ENCODE data around the gene DHX35. TPM values are rescaled to one million over a fixed set of nuclear protein-coding genes. Genes with fewer than 3 reads are reported as not detected.

Gene DHX35
- total RNA-seq, 2 experiments from 2014 or later = 13.0 to 15.6 TPM

DNA sequence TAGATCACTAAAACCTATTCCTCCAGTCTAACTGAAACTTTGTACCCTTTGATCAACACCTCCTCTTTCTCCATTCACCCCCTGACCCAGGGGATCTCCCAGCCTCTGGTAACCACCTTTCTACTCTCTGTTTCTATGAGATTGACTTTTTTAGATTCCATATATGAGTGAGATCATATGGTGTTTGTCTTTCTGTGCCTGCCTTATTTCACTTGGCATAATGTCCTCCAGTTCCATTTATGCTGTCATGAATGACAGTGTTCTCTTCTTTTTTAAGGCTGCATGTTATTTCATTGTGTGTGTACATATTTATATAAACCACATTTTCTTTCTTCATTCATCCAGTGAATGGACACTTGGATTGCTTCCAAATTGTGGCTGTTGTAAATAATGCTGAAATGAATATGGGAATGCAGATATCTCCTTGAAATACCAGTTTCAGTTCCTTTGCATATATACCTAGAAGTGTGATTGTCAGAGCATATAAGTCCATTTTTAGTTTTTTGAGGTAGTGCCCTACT is 57.7 kb downstream of the DHX35 start:
- H3K79me2 ChIP-seq (ENCODE audit: insufficient read depth, low read depth, low read length) = no peaks in the 10 kb centered on the region
- H3K4me3 ChIP-seq (ENCODE audit: low read depth, low read length, poor library complexity, severe bottlenecking) = no peak overlapping the region
- ChIA-PET POLR2A (no interaction called here), CTCF (ENCODE audit: unreplicated experiment) (no interaction called here)
- intact Hi-C loops (cut with micrococcal nuclease; ENCODE audit: unreplicated experiment) = no loop called here
- no peak overlapping the region for H3K4me2 ChIP-seq (ENCODE audit: low read length)
- H3K9me3 ChIP-seq (ENCODE audit: low read length) = no peaks in the 10 kb centered on the region
- H3K4me1 ChIP-seq (ENCODE audit: insufficient read depth, low read length, poor library complexity, severe bottlenecking) = no peaks in the 10 kb centered on the region
- no peaks in the 10 kb centered on the region for H3K9me2 ChIP-seq (ENCODE audit: insufficient read depth, low read length)
- BruUV-seq (replicated peaks) = no TSS peak
- TF ChIP-seq EZH2phosphoT487 (IDR thresholded peaks at IDR 0.05; ENCODE audit: borderline replicate concordance, low read depth, low read length) (no peak), CTCF (conservative IDR thresholded peaks at IDR 0.05; ENCODE audit: low read length) (no peak)
- DNase-seq (ENCODE audit: low spot score) = no peak
- H2AFZ ChIP-seq (ENCODE audit: low read length) = no peak overlapping the region
- H4K20me1 ChIP-seq (ENCODE audit: insufficient read depth, low read length) = no peaks in the 10 kb centered on the region
- peaks cover 84% of the 10 kb centered on the region for H3K36me3 ChIP-seq (ENCODE audit: insufficient read depth, low read length)
- no peak overlapping the region for H3K27ac ChIP-seq (ENCODE audit: low read depth, low read length, poor library complexity, severe bottlenecking)

- Histone ChIP-seq H3K9me2 (ENCODE audit: insufficient read depth, low read length) (no peaks in the 10 kb centered on the region), H3K4me2 (ENCODE audit: low read length) (no peak overlapping the region), H4K20me1 (ENCODE audit: insufficient read depth, low read length) (no peaks in the 10 kb centered on the region), H3K4me3 (ENCODE audit: low read depth, low read length, poor library complexity, severe bottlenecking) (no peak overlapping the region), H3K27ac (ENCODE audit: low read depth, low read length, poor library complexity, severe bottlenecking) (no peak overlapping the region), H3K79me2 (ENCODE audit: insufficient read depth, low read depth, low read length) (no peaks in the 10 kb centered on the region), H3K36me3 (ENCODE audit: insufficient read depth, low read length) (peaks cover 81% of the 10 kb centered on the region), H3K9me3 (ENCODE audit: low read length) (no peaks in the 10 kb centered on the region), H2AFZ (ENCODE audit: low read length) (no peak overlapping the region), H3K4me1 (ENCODE audit: insufficient read depth, low read length, poor library complexity, severe bottlenecking) (no peaks in the 10 kb centered on the region)
- BruUV-seq (replicated peaks) = no TSS peak
- intact Hi-C loops (cut with micrococcal nuclease; ENCODE audit: unreplicated experiment) = no loop called here
- DNase-seq (ENCODE audit: low spot score) = no peak
- POLR2A ChIA-PET = no interaction called here
- TF ChIP-seq EZH2phosphoT487 (IDR thresholded peaks at IDR 0.05; ENCODE audit: borderline replicate concordance, low read depth, low read length) = no peak
- TF ChIP-seq CTCF (conservative IDR thresholded peaks at IDR 0.05; ENCODE audit: low read length) = no peak
- CTCF ChIA-PET (ENCODE audit: unreplicated experiment) = no interaction called here
Observed at GRCh38 chr20:39021748-39022147, 59.6 kb downstream of the DHX35 start.

GRCh38 chr20:39025883-39026282 is 63.7 kb downstream of the DHX35 start:
- H2AFZ ChIP-seq (ENCODE audit: low read length) = no peak overlapping the region
- H3K27ac ChIP-seq (ENCODE audit: low read depth, low read length, poor library complexity, severe bottlenecking) = no peak overlapping the region
- H3K9me3 ChIP-seq (ENCODE audit: low read length) = no peaks in the 10 kb centered on the region
- ChIA-PET POLR2A (no interaction called here), CTCF (ENCODE audit: unreplicated experiment) (no interaction called here)
- H3K4me2 ChIP-seq (ENCODE audit: low read length) = no peak overlapping the region
- BruUV-seq (replicated peaks) = no TSS peak
- no peak for DNase-seq (ENCODE audit: low spot score)
- H3K4me3 ChIP-seq (ENCODE audit: low read depth, low read length, poor library complexity, severe bottlenecking) = no peak overlapping the region
- no peaks in the 10 kb centered on the region for H4K20me1 ChIP-seq (ENCODE audit: insufficient read depth, low read length)
- no peaks in the 10 kb centered on the region for H3K4me1 ChIP-seq (ENCODE audit: insufficient read depth, low read length, poor library complexity, severe bottlenecking)
- no peaks in the 10 kb centered on the region for H3K79me2 ChIP-seq (ENCODE audit: insufficient read depth, low read depth, low read length)
- intact Hi-C loops (cut with micrococcal nuclease; ENCODE audit: unreplicated experiment) = no loop called here
- TF ChIP-seq EZH2phosphoT487 (IDR thresholded peaks at IDR 0.05; ENCODE audit: borderline replicate concordance, low read depth, low read length) (no peak), CTCF (conservative IDR thresholded peaks at IDR 0.05; ENCODE audit: low read length) (no peak)
- H3K9me2 ChIP-seq (ENCODE audit: insufficient read depth, low read length) = no peaks in the 10 kb centered on the region
- peaks cover 63% of the 10 kb centered on the region for H3K36me3 ChIP-seq (ENCODE audit: insufficient read depth, low read length)
